Measurements from ENCODE around the gene LPAR6.

- TF ChIP-seq CTCF (IDR thresholded peaks at IDR 0.05) = no peak
- TF ChIP-seq POLR2A (IDR thresholded peaks at IDR 0.05) = peak; percentile 64 to 95
Measured at GRCh38 chr13:48412881-48413351, at the start of gene LPAR6.
